Measurements from ENCODE around the gene RPS21.

Gene RPS21

GRCh38 chr20:62410746-62411478, 24.0 kb downstream of the RPS21 start:
- no peak for DNase-seq (ENCODE audit: low read depth, low spot score)

- DNase-seq (ENCODE audit: low read depth, low spot score), result no peak
These were observed 24.7 kb downstream of the RPS21 start for GRCh38 chr20:62411479-62412193.

GRCh38 chr20:62412194-62413024, 25.5 kb downstream of the RPS21 start:
- no peak for DNase-seq (ENCODE audit: low read depth, low spot score)

GRCh38 chr20:62413025-62413570, 26.2 kb downstream of the RPS21 start:
- no peak for DNase-seq (ENCODE audit: low read depth, low spot score)

GRCh38 chr20:62413896-62414481, 27.1 kb downstream of the RPS21 start:
- DNase-seq (ENCODE audit: low read depth, low spot score), result no peak

- no peak for DNase-seq (ENCODE audit: low read depth, low spot score)
These were observed 28.6 kb downstream of the RPS21 start for GRCh38 chr20:62415354-62416111.

GRCh38 chr20:62416651-62417637, 30.0 kb downstream of the RPS21 start:
- DNase-seq (ENCODE audit: low read depth, low spot score), result no peak

- no peak for DNase-seq (ENCODE audit: low read depth, low spot score)
These were observed 31.2 kb downstream of the RPS21 start for GRCh38 chr20:62417981-62418708.

GRCh38 chr20:62418709-62419487, 32.0 kb downstream of the RPS21 start:
- DNase-seq (ENCODE audit: low read depth, low spot score), result no peak

- no peak for DNase-seq (ENCODE audit: low read depth, low spot score)
These were observed 32.9 kb downstream of the RPS21 start for GRCh38 chr20:62419759-62420158.

- peak; percentile 89 for DNase-seq (ENCODE audit: low read depth, low spot score)
These were observed 34.2 kb downstream of the RPS21 start for GRCh38 chr20:62420846-62421715.

GRCh38 chr20:62421716-62421990, 34.8 kb downstream of the RPS21 start:
- no peak for DNase-seq (ENCODE audit: low read depth, low spot score)

GRCh38 chr20:62422636-62423325, 35.9 kb downstream of the RPS21 start:
- no peak for DNase-seq (ENCODE audit: low read depth, low spot score)

- DNase-seq (ENCODE audit: low read depth, low spot score), result peak; percentile 43
These were observed 36.4 kb downstream of the RPS21 start for GRCh38 chr20:62423326-62423706.

GRCh38 chr20:62424249-62425107, 37.6 kb downstream of the RPS21 start:
- no peak for DNase-seq (ENCODE audit: low read depth, low spot score)

Measured in ELF-1 (cell line).